ENCODE measurements around the gene PTPRD.

PTPRD gene

DNA sequence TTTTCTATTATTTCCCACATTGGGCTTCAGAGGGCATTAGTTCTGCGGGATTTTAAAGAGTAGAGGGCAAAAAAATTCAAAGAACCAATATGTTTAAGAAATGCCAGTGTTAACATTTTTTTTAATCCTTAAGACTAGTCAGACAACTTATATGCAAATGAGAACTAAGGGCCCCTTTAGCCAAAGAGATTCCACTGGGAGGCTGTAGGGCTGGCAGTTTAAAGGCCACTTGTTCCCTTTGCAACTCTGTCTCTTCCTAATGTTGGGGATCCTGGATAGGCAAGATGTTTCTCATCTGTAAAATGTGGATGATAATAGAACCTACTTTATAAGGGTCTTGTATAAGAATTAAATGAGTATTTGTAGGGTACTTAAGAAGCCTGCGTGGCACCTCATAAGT lies 1395.9 kb downstream of the PTPRD start:
- DNase-seq (ENCODE audit: low read depth, low spot score) = no peak
- no peak overlapping the region for H3K4me3 ChIP-seq (ENCODE audit: low read length)

DNA sequence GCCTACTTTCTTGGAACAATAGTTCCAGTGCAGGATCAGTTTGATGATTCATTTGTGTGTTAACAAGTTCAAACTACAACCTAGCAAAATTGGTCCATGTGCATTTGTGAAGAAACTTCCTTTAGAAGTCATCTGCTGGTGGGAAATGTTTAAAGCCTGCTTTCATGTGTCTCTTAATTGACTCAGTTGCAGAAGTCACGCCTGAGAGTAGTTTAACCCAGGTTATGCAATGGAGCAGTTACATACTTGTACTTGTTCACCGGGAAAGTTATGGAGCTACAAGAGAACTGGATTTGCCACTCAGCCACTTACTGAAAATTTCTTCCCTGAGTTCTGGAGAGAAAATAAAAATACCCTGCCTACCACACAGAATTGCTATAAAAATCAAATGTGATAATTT lies 1397.8 kb downstream of the PTPRD start:
- no peak for DNase-seq (ENCODE audit: low read depth, low spot score)
- no peak overlapping the region for H3K4me3 ChIP-seq (ENCODE audit: low read length)

DNA sequence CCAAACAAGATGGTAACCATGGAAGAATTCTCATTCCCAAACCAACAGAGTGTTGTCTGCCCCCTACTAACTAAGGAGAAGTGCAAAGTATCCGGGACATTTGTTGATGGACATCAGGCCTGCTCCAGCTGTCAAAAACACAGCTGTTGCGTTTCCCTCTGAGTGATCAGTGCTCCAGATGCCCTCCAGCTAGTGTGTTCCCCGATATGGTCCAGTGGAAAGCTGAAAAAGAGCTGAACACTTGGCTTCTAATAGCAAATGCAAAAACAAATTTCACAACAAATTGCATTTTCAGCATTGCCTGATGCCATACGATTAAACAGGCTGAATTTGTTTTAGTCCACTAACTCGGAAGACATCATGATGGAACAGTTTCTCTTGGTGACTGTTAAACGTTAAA lies 1398.7 kb downstream of the PTPRD start:
- DNase-seq (ENCODE audit: low read depth, low spot score) = no peak
- H3K4me3 ChIP-seq (ENCODE audit: low read length) = no peak overlapping the region

DNA sequence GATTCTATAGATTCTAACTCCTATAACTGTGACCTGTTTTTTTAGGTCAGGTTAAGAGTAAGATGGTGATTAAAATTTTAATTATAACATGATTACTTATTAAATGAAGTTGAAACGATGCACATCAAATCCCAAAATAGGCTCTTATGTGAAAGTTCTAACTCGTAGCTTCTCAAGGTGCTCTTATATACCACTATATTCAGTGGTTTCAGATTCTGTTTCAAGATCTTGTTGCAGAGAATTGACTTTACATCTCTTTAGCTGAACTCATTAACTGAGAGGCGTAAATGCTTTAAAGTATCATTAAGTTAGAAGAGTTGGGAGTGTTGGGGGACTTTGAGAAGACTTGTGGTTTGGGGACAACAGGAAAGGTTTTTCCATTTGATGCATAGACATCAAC lies 1399.8 kb downstream of the PTPRD start:
- DNase-seq (ENCODE audit: low read depth, low spot score) = no peak

DNA sequence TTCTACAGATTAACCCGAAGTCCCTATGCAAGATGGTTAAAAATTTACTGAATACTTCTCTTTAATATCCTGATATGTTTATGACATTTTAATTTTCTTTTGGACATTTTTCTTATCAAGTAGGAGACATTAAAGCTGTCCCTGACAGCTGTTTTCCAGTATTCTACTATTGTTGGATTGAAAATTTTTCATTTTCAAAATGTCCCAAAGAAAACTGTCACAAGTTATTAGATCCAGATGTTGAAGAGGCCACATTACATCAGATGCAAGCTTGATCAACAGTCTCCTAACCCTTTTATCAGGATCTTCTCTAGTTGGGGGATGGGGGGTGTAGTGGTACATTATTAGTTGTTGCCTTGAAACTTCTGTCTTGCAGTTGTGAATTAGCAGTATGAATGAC lies 1410.5 kb downstream of the PTPRD start:
- no peak for DNase-seq (ENCODE audit: low read depth, low spot score)
- no peak overlapping the region for H3K4me3 ChIP-seq (ENCODE audit: low read length)

More for the DNA sequence above, 1399.8 kb downstream of the PTPRD start:
- H3K4me3 ChIP-seq (ENCODE audit: low read length) = no peak overlapping the region

DNA sequence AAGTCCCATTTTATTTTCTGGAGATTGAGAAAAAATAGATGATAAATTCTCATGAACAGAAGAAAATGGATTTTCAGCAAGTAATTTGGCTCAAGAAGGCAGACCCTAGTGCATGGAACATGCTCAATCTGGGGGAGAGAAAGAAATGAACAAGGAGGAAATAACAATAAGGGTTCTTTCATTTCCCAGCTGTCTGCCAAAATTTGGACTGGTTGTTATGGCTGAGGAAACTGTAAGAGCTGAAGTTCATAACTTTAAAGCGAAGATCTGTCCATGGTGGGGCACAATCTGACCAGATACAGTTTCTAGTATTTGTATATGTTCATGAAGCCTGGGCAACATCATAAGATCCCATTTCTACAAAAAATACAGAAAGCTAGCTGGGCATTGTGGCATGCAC lies 1426.7 kb downstream of the PTPRD start:
- no peak for DNase-seq (ENCODE audit: low read depth, low spot score)
- H3K4me3 ChIP-seq (ENCODE audit: low read length) = no peak overlapping the region

DNA sequence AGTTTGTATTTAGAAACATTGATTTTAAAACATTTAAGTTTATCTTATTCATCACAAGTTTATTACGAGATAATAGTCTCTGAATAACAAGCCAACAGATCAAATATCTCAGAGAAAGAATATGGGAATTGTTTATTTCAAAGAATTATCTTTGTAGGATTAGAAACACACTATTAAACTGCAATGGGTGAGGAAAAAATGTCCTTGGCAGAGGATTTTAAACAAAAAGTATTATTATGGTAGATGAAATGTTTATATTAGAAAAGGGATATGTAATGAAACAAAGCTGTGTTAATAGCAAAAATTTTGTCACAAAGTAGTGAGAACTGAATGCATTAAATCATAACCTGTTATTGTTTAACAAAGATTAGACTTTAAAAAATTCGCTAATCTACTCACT lies 1430.4 kb downstream of the PTPRD start:
- no peak overlapping the region for H3K4me3 ChIP-seq (ENCODE audit: low read length)
- DNase-seq (ENCODE audit: low read depth, low spot score) = no peak

DNA sequence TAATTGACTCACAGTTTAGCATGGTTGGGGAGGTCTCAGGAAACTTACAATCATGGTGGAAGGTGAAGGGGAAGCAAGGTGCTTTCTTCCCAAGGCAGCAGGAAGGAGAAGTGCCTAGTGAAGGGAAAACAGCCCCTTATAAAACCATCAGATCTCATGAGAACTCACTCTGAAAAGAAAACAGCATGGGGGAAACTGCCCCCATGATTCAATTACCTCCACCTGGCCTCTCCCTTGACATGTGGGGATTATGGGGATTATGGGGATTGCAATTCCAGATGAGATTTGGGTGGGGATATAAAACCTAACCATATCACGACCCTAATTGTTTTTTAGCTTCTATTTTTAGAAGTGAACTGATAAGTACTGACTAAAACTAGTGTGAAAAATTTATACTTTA lies 1435.7 kb downstream of the PTPRD start:
- no peak for DNase-seq (ENCODE audit: low read depth, low spot score)
- H3K4me3 ChIP-seq (ENCODE audit: low read length) = no peak overlapping the region

DNA sequence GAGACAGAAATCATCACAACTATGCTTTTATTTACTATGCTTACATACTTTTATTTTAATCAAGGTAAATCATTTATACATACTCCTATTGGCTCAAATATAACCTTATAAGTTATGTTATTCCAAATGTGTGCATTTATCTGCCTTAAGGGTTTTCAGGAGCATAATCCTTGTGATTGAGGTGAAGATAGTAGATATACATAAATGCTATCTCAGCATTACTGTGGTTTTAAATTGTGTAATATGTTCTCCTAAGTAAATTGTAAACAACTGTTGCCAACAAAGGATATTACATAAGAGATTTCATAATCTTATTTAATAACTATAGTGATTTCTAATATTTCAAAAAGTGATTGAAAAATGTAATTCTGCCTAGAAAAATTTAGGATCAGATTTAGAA lies 1438.4 kb downstream of the PTPRD start:
- no peak for DNase-seq (ENCODE audit: low read depth, low spot score)
- no peak overlapping the region for H3K4me3 ChIP-seq (ENCODE audit: low read length)

DNA sequence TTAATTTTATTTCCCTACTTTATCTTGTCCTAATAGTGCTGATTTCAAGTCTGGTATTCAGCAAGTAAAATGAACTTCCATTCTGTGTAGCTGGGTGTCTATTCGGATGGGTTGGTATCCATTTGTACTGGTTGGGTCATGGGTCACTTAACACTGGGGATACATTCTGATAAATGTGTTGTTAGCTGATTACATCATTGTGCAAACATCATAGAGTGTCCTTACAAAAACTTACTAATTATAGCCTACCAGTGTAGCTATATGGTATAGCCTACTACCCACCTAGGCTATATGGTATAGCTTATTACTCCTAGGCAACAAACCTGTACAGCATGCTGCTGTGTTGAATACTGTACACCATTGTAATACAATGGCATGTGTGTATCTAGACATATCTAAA lies 1439.5 kb downstream of the PTPRD start:
- no peak for DNase-seq (ENCODE audit: low read depth, low spot score)
- H3K4me3 ChIP-seq (ENCODE audit: low read length) = no peak overlapping the region

DNA sequence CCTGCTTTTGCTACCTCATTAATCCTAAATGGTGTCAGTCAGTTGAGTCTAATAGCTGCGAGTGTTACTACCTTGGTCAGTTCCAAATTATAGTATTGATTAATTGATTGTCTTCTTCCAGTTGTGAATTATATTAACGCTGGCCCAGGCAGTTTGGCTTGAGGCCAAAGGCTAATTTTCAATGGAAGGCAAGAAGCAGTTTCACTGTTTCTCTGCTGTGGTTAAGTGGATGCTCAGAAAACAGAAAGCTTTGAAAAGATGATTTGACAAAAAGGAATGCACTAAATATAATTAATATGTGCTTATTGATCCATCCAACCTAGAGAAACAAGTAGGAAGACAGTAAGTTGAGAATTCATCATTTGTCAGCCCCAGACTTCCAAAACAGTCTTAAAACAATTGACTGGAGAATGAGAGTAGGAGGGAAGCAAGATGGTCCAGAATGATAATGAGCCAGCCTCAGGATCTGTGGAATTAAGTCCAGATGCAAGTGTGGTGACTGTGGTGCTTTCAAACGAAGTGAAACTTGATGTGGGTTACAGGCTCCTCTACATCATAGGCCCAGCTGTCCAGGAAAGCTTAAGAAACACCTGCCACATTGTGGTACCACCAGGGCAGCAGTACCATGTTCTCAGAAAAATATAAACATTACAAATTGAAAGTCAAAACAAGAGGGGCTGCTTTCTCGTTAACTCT lies 1442.2 kb downstream of the PTPRD start:
- no peak for DNase-seq (ENCODE audit: low read depth, low spot score)
- no peak overlapping the region for H3K4me3 ChIP-seq (ENCODE audit: low read length)

DNA sequence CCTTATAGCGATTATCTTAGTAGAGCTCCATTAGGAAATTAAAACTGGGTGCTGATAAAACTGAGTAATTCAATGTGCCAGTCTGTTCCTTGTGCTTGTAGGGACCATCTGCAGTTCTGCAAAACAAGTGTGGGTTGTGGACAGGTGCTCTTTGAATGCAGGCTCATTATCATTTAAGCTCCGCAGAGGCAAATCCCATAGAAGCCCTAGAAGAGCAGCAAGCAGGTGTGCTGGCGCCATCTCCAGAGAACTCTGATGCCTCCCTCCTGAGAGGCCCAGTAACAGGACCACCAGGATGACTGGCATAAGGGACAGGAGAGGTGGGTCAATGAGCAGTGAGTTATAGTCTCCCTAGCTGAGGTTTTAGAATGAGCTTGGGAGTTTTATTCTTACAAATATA lies 1470.8 kb downstream of the PTPRD start:
- no peak for DNase-seq (ENCODE audit: low read depth, low spot score)
- no peak overlapping the region for H3K4me3 ChIP-seq (ENCODE audit: low read length)

DNA sequence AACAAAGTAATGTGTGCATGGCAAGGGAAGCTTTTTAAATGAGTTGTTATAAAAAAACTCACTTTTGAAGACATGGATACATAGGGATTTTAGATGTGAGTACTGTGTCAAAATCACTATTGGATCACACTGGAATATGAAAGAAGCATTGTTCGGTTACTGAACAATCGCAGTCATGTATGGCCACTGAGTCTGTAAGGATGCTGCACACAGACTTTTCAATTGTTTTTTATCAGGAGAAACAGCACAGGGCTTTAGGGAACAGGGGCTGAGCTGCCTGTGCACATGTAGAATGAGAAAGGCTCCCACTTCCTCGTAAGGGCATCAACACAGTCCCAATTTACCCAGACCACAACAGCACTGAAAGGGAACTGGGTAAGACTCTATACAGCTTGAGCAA lies 1479.3 kb downstream of the PTPRD start:
- no peak for DNase-seq (ENCODE audit: low read depth, low spot score)
- H3K4me3 ChIP-seq (ENCODE audit: low read length) = no peak overlapping the region

DNA sequence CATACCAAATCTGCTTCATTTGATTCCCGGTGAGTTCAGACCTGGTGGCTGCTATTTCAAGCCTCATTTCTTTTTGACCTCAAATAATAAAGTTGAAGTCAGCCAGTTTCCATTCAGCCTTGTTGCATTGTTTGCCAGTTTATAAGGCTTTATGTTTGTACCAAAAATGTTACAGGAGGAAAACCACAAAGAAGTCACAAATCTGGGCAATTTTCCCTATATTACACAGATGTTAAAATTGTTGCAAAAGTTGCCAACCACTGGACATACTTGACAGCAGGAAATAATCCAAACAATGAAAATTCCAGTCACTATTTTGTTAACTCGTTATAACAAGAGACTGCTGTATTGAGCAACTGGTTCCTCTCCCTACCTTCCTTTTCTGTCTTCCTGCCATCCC lies 1488.2 kb downstream of the PTPRD start:
- no peak for DNase-seq (ENCODE audit: low read depth, low spot score)
- no peak overlapping the region for H3K4me3 ChIP-seq (ENCODE audit: low read length)

DNA sequence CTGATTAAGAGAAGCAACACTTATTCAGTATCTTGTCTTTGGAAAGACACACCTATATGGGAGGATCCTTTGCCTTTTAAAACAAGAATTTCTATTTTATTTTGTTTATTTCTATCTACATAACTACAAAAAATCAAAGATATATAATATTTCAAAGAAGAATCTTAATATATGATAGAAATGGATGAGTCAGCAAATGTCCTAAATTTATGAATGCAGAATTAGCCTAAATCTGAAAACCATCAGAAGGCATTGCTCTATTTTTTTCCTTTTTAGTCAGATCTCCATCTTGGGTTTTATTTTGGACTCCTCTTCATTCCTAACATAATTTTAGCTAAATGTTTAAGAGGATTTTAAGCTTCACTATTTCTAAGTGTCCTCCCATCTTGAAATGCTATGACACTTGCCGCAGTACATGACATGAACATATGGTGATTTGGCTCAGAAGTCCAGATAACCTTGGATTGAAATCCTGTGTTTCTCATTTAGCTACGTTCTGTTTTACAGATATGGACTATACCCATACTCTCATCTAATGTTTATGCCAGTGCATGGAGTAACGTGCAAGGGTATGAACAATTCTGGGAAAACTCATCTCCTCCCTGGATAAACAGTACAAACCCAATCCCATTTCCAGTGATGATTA lies 1490.4 kb downstream of the PTPRD start:
- H3K4me3 ChIP-seq (ENCODE audit: low read length) = no peak overlapping the region
- DNase-seq (ENCODE audit: low read depth, low spot score) = no peak

DNA sequence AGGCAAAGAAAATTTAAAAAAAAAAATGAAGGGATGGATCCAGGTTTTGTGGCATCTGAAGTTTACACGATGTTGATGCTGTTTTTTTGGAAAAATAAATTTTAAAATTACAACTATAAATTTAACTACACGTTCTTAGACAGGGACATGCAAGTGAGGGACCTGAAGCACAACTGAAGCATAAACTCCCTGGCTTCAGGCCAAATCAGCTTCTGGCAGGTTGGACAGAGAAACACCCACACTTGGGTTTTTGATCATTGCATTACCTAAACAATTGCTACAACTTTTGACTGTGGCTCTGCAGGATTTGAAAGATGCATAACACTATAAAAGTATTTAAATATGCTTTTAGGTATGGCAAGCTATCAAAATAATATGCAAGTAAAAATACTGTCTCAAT lies 1494.9 kb downstream of the PTPRD start:
- no peak for DNase-seq (ENCODE audit: low read depth, low spot score)
- H3K4me3 ChIP-seq (ENCODE audit: low read length) = no peak overlapping the region

DNA sequence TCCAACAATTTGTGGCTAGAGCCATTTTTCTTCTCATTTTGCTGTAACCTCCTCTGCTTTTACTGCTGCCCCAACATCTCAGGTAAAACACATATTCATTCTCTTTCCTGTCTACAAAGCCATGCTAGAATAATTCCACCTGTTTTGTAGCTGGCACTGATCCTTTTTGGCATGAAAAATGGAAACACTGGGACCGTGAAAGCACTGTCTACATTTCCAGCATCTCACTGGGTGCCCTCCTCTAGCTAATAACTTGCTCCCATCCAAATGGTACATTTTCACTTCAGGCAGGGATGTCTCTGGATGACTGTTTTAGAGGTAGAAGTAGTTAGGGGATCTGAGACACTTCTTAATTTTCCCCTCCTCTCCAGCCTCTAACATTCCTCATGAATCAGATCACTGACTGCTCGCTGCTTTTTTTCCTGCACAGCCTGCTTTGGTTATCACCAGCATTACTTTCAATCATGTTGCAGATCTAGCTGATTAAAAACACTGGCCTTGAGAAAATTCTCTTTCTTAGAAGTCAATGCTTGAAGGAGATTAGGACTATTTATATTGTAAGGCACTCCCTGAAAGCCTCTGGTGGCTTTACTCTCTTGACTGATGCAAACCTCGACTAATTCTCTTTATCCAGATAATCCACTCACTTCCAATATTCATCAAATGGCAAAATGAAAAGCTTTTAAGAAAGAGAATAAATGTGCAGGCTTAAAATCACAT lies 1500.6 kb downstream of the PTPRD start:
- H3K4me3 ChIP-seq (ENCODE audit: low read length) = no peak overlapping the region
- no peak for DNase-seq (ENCODE audit: low read depth, low spot score)

DNA sequence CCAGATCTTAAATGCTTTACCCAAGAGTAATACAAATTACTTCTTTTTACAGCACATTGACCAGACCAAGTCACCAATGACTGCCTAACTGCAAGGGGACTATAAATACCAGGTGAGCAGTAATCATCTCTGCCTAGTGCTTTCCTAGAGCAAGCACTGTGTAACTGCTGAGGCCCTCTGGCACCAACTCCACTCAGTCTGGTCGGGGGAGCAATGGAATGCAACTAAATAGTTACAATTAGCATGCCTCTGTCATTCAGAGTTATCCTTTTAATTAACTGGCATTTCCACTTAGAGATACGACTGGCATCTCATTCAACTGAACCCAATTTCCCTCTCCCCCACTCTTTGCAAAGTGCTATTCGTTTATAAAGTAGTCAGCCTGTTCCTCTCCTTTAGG lies 1504.2 kb downstream of the PTPRD start:
- H3K4me3 ChIP-seq (ENCODE audit: low read length) = no peak overlapping the region
- no peak for DNase-seq (ENCODE audit: low read depth, low spot score)

DNA sequence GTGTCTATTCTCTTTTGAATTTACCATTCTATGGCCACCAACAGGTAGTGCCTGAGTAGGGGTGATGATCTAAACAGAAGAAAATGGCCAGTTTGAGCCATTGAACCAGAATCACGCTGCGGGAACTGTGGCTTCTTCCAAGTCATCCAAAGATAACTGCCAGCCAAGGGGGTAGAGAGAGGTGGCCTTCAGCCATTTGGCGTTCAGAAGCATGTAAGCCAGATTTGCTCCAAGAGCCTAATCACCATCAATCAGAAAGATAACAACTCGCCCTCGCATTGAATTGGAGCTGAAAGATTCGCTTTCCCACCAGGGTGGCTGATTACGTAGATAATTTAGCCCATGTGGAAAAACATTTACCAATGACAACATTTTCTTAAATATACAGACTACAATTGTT lies 1510.5 kb downstream of the PTPRD start:
- H3K4me3 ChIP-seq (ENCODE audit: low read length) = no peak overlapping the region
- no peak for DNase-seq (ENCODE audit: low read depth, low spot score)

DNA sequence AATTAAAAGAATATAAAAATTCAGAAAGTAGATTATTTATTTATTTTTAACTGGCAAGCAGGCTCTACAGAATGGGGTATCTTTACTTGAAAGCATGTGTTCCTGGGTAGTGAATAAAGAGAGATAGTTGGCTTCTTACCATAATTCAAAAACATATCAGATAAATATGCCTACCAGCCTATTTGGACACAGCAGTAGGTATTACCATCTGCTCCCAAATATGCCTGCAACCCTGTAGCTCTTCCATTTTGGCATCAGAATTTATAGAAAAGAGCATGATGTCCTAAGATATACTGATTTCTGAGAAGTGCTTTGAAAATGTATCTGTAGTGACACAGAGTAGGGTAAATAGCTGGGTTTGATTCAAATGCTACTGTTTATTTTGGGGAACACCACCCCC lies 1512.7 kb downstream of the PTPRD start:
- DNase-seq (ENCODE audit: low read depth, low spot score) = no peak
- no peak overlapping the region for H3K4me3 ChIP-seq (ENCODE audit: low read length)

DNA sequence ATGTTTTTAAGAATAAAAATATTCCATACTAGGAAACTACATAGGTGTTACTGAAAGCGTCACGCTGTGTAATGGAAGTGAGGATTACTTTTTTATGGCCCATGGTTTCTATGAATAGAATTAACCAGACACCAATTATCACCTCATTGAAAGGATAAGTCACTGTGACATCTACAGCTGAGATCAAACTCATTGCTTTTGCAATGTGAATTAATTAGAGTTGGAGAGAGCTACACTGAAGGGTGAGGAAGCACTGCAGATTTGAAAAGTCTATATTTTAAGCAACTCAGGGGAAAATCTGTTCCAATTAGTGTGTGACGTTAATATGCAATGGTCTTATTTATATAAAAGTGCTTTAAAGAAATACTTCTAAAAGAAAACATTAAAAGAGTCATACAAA lies 1513.2 kb downstream of the PTPRD start:
- H3K4me3 ChIP-seq (ENCODE audit: low read length) = no peak overlapping the region
- DNase-seq (ENCODE audit: low read depth, low spot score) = no peak
